ENCODE data around the gene ZNF592.

Gene ZNF592

DNA sequence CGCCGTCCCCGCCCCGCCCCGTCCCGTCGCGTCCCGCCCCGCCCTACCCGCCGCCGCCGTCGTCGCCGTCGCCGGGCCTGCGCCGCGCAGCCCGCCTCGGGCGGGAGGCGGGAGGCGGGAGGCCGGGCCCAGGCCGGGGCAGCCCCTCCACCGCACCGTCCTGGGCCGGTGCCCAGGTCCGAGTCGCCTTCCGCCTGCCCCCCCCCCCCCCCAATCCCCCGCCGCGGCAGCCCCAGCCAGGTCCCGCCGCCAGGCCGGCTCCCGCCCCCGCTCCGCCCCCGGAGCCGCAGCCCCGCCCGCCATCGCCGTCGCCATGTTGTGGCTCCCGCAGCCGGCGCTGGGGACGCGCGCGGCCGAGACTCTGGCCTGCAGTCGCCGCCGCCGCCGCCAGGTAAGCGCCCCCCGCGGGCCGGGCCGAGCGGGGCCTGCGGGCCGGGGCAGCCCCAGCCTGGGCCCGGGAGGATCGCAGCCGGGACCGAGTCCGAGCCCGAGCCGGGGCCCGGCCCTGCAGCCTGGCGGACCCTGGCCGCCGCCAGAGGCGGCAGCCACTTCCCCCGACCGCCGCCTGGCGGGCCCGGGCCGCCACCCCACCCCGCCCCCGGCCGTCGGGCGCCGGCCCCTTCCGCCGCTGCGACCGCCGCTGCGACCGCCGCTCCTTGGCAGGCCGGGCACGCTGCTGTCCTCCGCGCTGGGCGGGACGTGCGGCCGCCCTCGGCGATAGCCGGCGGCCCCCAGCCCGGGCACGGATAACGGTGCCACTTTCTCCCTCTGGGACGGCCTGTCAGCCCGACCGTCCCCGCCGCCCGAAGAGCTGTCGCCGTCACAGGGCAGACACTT lies at the start of gene ZNF592:
Gene ZNF592, plus strand, starts transcription at position 319 of the 837 bp plus-strand sequence. CDS start 34,084 bp downstream, outside the sequence.
- DNase-seq = peak; percentile 73

- DNase-seq = peak; percentile 18
Measured at GRCh38 chr15:84699538-84700191, 48.7 kb upstream of the ZNF592 start.

DNA sequence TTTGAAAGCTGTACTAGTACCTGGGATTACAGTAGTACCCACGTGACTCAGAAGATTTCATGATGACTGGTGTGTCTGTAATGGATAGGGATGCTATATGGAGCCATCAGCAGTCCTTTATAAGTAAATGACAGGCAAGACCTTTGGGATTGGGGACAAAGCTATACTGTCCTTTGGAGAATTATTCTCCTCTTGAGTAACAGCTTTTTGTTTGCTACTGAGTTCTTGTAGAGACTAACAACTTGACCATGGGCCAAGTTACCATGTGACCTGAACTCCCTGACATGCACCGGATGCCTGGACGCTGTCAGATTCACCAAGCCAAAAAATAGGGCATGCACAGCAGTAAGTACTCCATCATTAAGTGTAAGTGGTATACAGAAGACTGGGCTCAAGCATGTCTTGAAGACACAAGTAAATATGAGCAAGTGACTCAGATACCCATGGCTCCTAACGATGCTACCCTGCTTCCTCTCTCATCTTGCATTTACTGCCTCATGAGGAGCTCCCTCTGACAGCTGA lies 45.4 kb upstream of the ZNF592 start:
- no peak for DNase-seq

- DNase-seq = no peak
Measured at GRCh38 chr15:84703808-84704207, 44.6 kb upstream of the ZNF592 start.

DNA sequence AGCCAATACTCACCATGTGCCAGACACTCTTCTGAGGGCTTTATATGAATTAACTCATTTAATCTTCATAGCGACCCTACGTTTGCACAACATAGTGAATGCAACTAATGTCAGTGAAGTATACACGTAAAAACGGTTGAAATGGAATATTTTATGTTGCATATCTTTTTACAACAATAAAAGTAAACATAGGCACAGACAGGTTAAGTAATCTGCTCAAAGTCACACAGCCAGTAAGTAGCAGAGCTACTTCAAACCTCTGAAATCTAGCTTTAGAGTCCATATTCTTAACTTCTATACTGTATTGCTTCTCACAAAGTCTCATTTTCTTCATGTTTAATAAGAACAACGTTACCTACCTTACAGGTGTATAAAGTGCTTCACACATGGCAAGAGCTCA lies 34.0 kb upstream of the ZNF592 start:
- no peak for DNase-seq

DNA sequence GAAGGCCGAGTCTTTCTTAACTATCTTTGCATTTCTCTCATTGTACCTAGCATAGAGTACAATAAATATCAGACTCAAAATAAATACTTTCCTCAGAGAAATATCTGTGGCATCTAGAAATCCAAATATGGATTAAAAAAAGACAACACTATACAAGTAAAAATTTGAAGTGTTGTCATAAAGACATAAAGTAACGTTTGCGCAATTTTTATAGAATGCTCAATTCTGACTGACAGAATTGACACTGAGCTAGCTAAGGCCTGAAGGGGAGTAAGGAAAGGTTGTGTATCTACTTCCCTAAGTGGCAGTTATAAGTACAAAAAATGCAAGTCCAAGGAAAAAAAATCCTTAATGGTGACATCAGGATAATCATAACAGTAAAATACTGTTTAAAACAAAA lies 33.6 kb upstream of the ZNF592 start:
- DNase-seq = no peak

DNA sequence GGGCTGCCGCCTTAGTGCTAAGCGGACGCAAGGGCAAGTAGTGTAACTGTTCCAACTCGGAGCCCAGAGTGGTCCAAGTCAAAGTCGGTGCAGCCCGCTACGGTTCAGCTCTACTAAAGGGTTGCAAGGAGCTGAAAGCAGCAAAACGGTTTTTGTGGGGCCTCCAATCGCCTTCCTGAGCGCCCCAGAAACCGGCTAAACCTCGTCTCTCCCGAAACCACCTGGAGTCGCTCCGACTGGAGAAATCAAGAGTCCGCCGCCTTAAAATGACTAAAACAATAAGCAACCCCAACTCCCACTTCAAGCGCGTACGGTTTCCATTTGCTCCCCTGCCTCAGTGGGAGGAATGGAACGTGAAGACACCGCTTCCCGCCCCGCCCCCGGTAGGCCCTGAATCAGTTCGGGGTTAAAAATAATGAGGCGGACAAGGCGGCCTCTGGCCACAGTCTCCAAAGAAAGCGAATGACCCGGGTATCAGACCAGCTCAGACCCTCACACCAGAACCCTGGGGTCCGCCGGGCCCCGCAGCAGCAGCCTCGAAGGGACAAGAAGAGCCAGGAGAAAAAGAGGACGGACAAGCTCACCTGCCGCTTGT lies 32.9 kb upstream of the ZNF592 start:
- peak; percentile 43 for DNase-seq

DNA sequence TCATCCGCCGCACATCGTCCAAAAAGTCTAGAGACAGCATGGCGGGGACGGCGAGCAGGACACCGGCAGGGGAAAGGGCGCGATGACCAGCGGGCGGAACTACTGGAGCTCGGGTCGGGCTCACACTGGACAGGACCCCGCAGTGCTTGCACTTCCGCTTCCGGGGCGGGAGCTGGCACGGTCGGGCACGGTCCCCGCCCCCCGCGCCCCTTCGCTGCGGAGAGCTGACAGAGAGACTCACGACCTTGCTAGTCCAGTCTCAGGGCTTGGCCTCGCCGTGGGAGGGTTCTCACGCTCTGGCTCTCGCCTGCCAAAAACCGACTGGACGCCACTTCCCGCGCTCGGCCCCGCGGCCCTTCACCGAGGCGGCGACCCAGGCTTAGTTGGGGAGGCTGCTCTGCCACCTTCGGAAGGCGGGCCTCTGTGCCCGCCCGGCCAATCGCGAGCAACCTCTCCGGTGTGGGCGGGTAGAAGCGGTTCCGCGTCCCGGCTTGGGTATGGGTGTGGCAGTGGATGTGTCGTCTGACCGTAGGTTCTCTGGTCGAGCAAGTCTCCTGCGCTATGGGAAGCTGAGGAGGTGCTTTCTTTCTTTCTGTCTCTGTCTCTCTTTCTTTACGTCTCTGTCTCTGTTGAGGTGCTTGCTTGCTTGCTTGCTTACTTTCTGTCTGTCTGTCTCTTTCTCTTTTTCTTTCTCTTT lies 32.2 kb upstream of the ZNF592 start, which contains the start of gene SEC11A:
Gene SEC11A, minus strand, starts transcription at position 104 of the 697 bp plus-strand sequence. Its CDS starts 64 bp downstream, at position 40.
- DNase-seq = peak; percentile 97

DNA sequence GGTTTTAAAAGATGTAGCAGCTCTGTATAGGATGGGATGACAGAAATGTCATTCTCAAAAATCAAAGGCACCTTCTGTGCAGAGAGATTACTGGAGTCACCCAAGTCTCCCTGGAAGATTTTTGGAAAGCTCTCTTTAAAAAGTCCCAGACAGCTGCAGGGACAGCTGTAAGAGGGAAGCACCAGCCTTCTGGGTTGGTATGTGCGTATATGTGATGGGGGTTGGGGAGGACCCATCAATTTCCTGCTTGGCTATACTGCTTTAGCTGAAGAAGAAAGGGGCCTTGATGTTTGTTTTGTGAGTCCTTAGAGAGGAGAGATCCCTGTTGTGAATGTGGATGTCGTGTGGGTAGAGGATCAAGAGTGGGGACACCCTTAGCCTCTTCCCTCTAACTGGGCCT lies 27.0 kb upstream of the ZNF592 start:
- no peak for DNase-seq

GRCh38 chr15:84722628-84723027 lies 25.8 kb upstream of the ZNF592 start:
- DNase-seq = no peak

GRCh38 chr15:84725001-84725491 lies 23.3 kb upstream of the ZNF592 start:
- DNase-seq = no peak

GRCh38 chr15:84727429-84727828 lies 21.0 kb upstream of the ZNF592 start:
- DNase-seq = no peak

- DNase-seq = no peak
Measured at GRCh38 chr15:84731774-84732173, 16.6 kb upstream of the ZNF592 start.

DNA sequence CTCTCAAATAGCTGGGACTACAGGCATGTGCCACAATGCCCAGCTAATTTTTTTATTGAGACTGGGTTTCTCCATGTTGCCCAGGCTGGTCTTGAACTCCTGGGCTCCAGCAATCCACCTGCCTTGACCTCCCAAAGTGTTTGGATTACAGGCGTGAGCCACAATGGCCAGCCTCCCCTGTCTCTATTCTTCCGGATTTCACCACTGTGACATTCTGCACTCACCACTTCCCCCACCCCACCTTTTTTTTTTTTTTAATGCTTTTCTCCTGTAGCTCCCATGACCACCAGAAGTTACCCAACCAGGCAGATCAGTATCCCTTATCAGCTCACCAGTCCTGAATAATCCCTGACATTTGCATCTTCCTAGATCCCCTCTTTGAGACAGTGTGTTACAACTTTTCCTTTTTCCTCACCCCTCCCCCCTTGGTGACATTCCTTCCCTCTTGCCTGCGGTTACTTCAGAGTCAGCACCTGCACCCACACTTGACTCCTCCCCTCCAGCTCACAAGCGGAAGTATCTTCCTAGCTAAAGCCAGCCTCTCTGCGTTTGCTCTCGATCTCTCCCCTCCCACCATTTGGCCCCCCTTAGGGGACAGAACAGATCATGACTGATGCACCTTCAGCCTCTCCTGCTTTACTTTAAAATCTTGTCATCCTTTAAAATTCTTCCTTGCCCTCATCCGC lies 13.5 kb upstream of the ZNF592 start:
- peak; percentile 80 for DNase-seq

DNA sequence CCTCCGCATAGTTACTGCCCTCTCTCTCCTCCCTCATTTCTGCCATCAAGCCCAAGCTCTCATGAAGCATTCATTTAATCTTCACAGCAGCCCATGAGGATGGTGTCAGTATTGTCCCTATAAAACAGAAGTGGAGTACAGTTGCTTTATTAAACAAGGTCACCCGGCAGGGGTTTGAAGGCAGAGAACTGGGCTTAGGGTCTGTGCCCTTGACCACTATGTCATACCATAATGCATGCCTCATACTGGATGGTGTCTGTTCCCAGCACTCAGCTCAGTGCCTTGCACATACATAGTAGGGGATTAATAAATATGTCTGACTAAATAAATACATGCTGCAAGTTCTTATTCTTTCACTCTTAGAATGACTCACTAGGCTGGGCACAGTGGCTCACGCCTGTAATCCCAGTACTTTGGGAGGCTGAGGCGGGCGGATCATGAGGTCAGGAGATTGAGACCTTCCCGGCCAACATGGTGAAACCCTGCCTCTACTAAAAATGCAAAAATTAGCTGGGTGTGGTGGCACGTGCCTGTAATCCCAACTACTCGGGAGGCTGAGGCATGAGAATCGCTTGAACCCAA lies 12.8 kb upstream of the ZNF592 start:
- DNase-seq = peak; percentile 84

DNA sequence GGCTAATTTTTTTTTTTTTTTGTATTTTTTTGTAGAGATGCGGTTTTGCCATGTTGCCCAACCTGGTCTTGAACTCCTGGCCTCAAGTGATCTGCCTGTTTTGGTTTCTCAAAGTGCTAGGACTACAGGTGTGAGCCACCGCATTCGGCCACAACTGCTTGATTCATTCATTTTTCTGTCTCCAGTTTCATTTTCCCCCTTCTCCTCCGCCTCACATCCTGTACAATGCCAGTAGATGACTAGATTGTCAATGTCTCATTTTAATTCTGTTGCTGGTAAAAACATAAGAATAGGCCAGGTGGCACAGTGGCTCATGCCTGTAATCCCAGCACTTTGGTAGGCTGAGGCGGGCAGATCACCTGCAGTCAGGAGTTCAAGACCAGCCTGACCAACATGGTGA lies 12.0 kb upstream of the ZNF592 start:
- DNase-seq = peak; percentile 94

GRCh38 chr15:84737005-84737404 lies 11.4 kb upstream of the ZNF592 start:
- DNase-seq = no peak

GRCh38 chr15:84740691-84741090 lies 7.7 kb upstream of the ZNF592 start:
- no peak for DNase-seq

DNA sequence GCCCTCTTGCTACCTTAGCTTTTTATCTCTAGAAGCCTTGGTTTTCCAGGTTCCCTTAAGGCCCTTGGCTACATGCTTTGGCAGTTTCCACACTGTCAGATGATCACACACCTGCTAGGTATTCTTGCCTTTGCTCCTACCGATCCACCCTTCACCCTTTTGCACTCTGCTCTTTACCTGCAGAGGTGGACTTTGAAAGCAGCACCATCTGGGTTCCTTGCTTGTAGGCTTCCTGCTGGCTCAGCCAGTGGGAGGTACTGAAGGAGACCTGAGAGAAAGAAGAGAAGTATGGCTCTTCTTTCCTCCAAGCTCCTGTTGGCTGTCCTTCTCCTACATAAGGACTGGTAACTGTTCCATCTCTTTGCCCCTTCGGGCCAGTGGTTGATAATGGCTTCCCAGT lies 7.3 kb upstream of the ZNF592 start:
- no peak for DNase-seq

DNA sequence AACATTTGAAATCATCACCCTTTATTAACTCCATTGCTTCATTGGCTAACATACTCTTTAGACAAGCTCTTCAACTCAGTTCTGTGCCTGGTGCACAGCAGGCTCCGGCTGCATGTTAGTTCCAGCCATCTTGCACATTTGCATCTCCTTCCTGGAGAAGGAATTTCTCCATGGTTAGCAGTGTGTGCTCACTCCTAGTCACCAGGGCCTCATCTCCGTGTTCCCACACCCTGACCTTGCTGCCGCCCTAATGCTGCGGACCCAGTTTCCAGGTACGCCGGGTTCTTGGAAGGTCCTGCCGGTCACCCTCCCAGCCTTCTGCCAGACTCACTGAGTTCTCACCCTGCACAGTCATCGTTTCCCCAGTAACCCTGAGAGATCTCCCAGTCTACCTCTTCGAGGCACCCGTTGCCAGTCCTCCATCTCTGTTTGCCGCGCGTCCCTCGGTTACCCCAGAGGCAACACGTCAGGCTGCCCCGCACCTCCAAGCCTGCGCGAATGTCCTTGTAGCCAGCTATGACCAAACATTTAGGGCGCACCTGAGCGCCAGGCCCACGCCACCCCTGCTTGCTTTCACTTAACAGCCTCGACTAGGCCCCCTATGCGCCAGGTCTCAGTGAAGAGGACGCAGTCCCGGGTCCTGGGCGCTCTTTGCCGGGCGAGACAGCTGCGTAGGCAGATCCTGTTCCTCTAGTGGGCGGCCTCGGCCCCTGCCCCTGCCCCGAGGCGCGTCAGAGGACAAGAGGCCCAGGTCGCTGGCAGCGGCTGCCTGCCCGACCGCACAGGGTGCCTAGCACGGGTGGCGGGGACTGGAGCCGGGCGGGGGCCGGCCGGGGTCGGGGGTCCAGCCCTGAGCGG lies 747 bp upstream of the ZNF592 start:
- DNase-seq = peak; percentile 75

All from activated CD4-positive, alpha-beta T cell treated with anti-CD3 and anti-CD28 coated beads, Interleukin-2, amount 50 U/mL, for 16 hours (primary cell).